Ammon's horn (tissue), 1 donor: Measurements from ENCODE around the gene PCDHGB3.
"Not testable (repeated sequence)": the region's sequence is repeated elsewhere in the genome, so short reads cannot be mapped to it uniquely, and the experiment has no call there.

Source experiments
- DNase-seq: peaks from one replicate; pipeline ENCODE4 v3.0.0-alpha.2; 2016; ENCODE audit warnings: low spot score

The PCDHGB3 gene

GRCh38 chr5:141359790-141360426 lies 10.1 kb upstream of the PCDHGB3 start, which contains the start of gene PCDHGB2:
Gene PCDHGB2, plus strand, starts transcription at chr5:141359994. Its CDS starts 142 bp downstream, at chr5:141360136.
- peak; percentile 30 for DNase-seq

GRCh38 chr5:141360685-141361084 lies 9.4 kb upstream of the PCDHGB3 start:
- DNase-seq: no peak

GRCh38 chr5:141362719-141363118 lies 7.3 kb upstream of the PCDHGB3 start:
- no peak for DNase-seq

GRCh38 chr5:141363952-141364660 lies 5.9 kb upstream of the PCDHGB3 start, which contains the start of gene PCDHGA5:
Gene PCDHGA5, plus strand, starts transcription at chr5:141364162. Its CDS starts 169 bp downstream, at chr5:141364331.
- DNase-seq: no peak

GRCh38 chr5:141366016-141366896 lies 3.8 kb upstream of the PCDHGB3 start:
- no peak for DNase-seq

- DNase-seq: no peak
Observed at GRCh38 chr5:141371572-141372475, 1.8 kb downstream of the PCDHGB3 start.

- no peak for DNase-seq
Observed at GRCh38 chr5:141373673-141374317, 3.8 kb downstream of the PCDHGB3 start, which contains the start of gene PCDHGA6. Gene PCDHGA6, plus strand, starts transcription at chr5:141373891. Its CDS starts 193 bp downstream, at chr5:141374084.

GRCh38 chr5:141374627-141375026 lies 4.6 kb downstream of the PCDHGB3 start:
- no peak for DNase-seq

GRCh38 chr5:141375444-141376155 lies 5.6 kb downstream of the PCDHGB3 start:
- DNase-seq: not testable (repeated sequence)

- DNase-seq: no peak
Observed at GRCh38 chr5:141382469-141383294, 12.6 kb downstream of the PCDHGB3 start, which contains the start of gene PCDHGA7. Gene PCDHGA7, plus strand, starts transcription at chr5:141382742. Its CDS starts 158 bp downstream, at chr5:141382900.

- no peak for DNase-seq
Observed at GRCh38 chr5:141383345-141383744, 13.3 kb downstream of the PCDHGB3 start.

- no peak for DNase-seq
Observed at GRCh38 chr5:141384471-141385267, 14.6 kb downstream of the PCDHGB3 start.

GRCh38 chr5:141387557-141388311 lies 17.7 kb downstream of the PCDHGB3 start, which contains the start of gene PCDHGB4:
Gene PCDHGB4, plus strand, starts transcription at chr5:141387698. Its CDS starts 187 bp downstream, at chr5:141387885.
- not testable (repeated sequence) for DNase-seq

- no peak for DNase-seq
Observed at GRCh38 chr5:141388661-141389060, 18.6 kb downstream of the PCDHGB3 start.

- no peak for DNase-seq
Observed at GRCh38 chr5:141389153-141390042, 19.4 kb downstream of the PCDHGB3 start.
